ENCODE data around the gene PAXX.

GRCh38 chr9:137006116-137007003, 14.1 kb downstream of the PAXX start:
- TF ChIP-seq ZNF317 (CRISPR knock-in tag; IDR thresholded peaks at IDR 0.05; ENCODE audit: borderline replicate concordance, low read depth) (no peak), NFYB (CRISPR knock-in tag; conservative IDR thresholded peaks at IDR 0.05; ENCODE audit: low read depth) (no peak), CTCF (IDR thresholded peaks at IDR 0.05) (no peak), ETV6 (CRISPR knock-in tag; IDR thresholded peaks at IDR 0.05) (no peak), ZNF281 (CRISPR knock-in tag; IDR thresholded peaks at IDR 0.05) (no peak), HMGXB4 (CRISPR knock-in tag; IDR thresholded peaks at IDR 0.05) (no peak), MXD4 (CRISPR knock-in tag; IDR thresholded peaks at IDR 0.05; ENCODE audit: borderline replicate concordance) (no peak), PRDM15 (CRISPR knock-in tag; IDR thresholded peaks at IDR 0.05) (no peak), AFF4 (CRISPR knock-in tag; IDR thresholded peaks at IDR 0.05; ENCODE audit: borderline replicate concordance) (no peak)

Data from WTC11 (cell line).